ENCODE data around the gene MPPED1. TPM values are rescaled to one million over a fixed set of nuclear protein-coding genes. Genes with fewer than 3 reads are reported as not detected.

The MPPED1 gene
- total RNA-seq, 1 donor from 2014 or later = 0.37 TPM

DNA sequence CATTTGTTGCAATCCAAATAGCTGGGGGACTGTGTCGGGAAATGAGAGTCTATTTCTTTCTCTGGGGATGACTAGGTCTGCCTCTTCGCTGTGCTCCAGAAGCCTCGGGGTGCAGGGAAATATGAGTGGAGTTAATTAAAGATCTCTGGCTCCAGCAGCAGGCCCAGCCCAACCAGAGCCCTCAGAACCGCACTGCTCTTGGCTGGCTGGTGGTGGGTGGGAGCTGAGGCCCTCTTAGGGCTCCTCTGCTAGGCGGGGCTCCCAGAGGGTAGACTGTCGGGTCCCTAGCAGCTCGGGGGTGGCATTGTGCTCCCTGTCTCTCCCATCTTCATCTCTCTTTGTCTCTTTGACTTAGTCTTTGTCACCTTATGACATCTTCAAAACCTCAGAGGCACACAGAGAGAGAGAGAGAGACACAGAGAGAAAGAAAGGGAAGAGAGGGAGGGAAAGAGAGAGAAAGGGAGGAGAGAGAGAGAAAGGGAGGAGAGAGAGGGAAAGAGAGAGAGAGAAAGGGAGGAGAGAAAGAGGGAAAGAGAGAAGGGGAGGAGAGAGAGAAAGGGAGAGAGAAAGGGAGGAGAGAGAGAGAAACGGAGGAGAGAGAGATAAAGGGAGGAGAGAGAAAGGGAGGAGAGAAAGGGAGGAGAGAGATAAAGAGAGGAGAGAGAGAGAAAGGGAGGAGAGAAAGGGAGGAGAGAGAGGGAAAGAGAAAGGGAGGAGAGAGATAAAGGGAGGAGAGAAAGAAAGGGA lies 20.2 kb downstream of the MPPED1 start:
- Mint-ChIP-seq H3K4me1 (ENCODE audit: low read depth, unreplicated experiment) (peaks cover 2% of the 10 kb centered on the region), H3K36me3 (ENCODE audit: unreplicated experiment) (no peaks in the 10 kb centered on the region), H3K9me3 (ENCODE audit: unreplicated experiment) (peaks cover 7% of the 10 kb centered on the region), H3K27ac (ENCODE audit: unreplicated experiment) (no peak overlapping the region), H3K4me3 (ENCODE audit: unreplicated experiment) (no peak overlapping the region), H3K27me3 (ENCODE audit: unreplicated experiment) (peaks cover 6% of the 10 kb centered on the region)
- TF ChIP-seq CTCF (IDR thresholded peaks at IDR 0.05; ENCODE audit: partially characterized antibody, unreplicated experiment) = no peak
- DNase-seq = no peak

GRCh38 chr22:43432883-43433415 lies 21.1 kb downstream of the MPPED1 start:
- peaks cover 8% of the 10 kb centered on the region for H3K9me3 Mint-ChIP-seq (ENCODE audit: unreplicated experiment)
- H3K27me3 Mint-ChIP-seq (ENCODE audit: unreplicated experiment) = peaks cover 6% of the 10 kb centered on the region
- no peak for DNase-seq
- no peak for TF ChIP-seq CTCF (IDR thresholded peaks at IDR 0.05; ENCODE audit: partially characterized antibody, unreplicated experiment)
- H3K4me3 Mint-ChIP-seq (ENCODE audit: unreplicated experiment) = no peak overlapping the region
- no peaks in the 10 kb centered on the region for H3K36me3 Mint-ChIP-seq (ENCODE audit: unreplicated experiment)
- peaks cover 2% of the 10 kb centered on the region for H3K4me1 Mint-ChIP-seq (ENCODE audit: low read depth, unreplicated experiment)
- no peak overlapping the region for H3K27ac Mint-ChIP-seq (ENCODE audit: unreplicated experiment)

- H3K4me1 Mint-ChIP-seq (ENCODE audit: low read depth, unreplicated experiment) = peaks cover 1% of the 10 kb centered on the region
- H3K36me3 Mint-ChIP-seq (ENCODE audit: unreplicated experiment) = no peaks in the 10 kb centered on the region
- no peak for TF ChIP-seq CTCF (IDR thresholded peaks at IDR 0.05; ENCODE audit: partially characterized antibody, unreplicated experiment)
- no peak for DNase-seq
- H3K4me3 Mint-ChIP-seq (ENCODE audit: unreplicated experiment) = no peak overlapping the region
- peaks cover 6% of the 10 kb centered on the region for H3K27me3 Mint-ChIP-seq (ENCODE audit: unreplicated experiment)
- no peak overlapping the region for H3K27ac Mint-ChIP-seq (ENCODE audit: unreplicated experiment)
- H3K9me3 Mint-ChIP-seq (ENCODE audit: unreplicated experiment) = peaks cover 8% of the 10 kb centered on the region
Observed at GRCh38 chr22:43433451-43434274, 21.8 kb downstream of the MPPED1 start.

DNA sequence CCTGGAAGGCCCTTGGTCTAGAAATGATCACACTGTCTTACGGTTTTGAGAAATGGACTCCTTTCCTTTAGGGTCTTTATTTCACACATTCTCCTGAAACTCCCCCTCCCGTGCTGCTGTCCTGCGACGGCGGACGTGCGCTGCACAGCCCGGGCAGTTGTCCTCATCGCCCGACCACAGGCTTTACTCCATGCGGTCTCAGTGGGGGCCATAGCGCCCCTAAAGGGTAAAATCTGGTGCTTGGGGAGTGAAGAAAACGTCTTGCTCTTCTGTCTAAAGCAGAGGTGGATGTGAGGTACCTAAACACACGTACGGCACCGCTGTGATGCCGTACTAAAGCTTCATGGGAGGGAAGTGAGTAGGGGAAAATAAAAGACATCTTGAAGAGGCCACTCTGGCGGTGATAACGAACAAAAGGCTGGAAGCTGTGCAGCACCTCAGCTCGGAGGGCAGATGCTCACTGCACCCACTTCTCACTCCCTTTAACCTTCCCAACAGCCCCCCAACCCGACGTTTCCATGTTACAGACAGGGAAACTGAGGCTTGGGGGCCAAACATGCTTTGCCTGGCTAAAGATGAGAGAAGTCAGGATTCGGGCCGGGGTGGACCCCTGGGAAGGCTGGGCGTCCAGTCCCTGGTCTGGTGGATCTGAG lies 22.6 kb downstream of the MPPED1 start:
- Mint-ChIP-seq H3K36me3 (ENCODE audit: unreplicated experiment) (no peaks in the 10 kb centered on the region), H3K9me3 (ENCODE audit: unreplicated experiment) (peaks cover 8% of the 10 kb centered on the region), H3K4me3 (ENCODE audit: unreplicated experiment) (no peak overlapping the region), H3K4me1 (ENCODE audit: low read depth, unreplicated experiment) (no peaks in the 10 kb centered on the region), H3K27ac (ENCODE audit: unreplicated experiment) (no peak overlapping the region), H3K27me3 (ENCODE audit: unreplicated experiment) (peaks cover 9% of the 10 kb centered on the region)
- DNase-seq = no peak
- no peak for TF ChIP-seq CTCF (IDR thresholded peaks at IDR 0.05; ENCODE audit: partially characterized antibody, unreplicated experiment)
